Right lobe of liver (tissue), 4 donors: ENCODE data around the gene CYP51A1.

Source experiments
- POLR2A ChIP-seq: fragments of 450-650 bp; IDR thresholded peaks from one replicate; pipeline ENCODE4 v1.6.1; 2017; ENCODE audit warnings: antibody characterized with exemption, mild to moderate bottlenecking
- TF ChIP-seq, protein P1 (sequence below), 4 donors: fragments of 200-600 bp in 3 of 4; fragments of 450-650 bp in 1 of 4; IDR thresholded peaks; one replicate each; pipeline versions ENCODE4 v1.5.1 to v1.8.0; 2016 to 2022; ENCODE audit warnings: antibody characterized with exemption in 4 of 4, mild to moderate bottlenecking in 2 of 4
- donor health status: DM: no; HTN: no; CAD: no.
- donor health status: DM: no; HTN: no; CAD: no.
- donor health status: DM: no; HTN: yes; CAD: no.

DNA sequence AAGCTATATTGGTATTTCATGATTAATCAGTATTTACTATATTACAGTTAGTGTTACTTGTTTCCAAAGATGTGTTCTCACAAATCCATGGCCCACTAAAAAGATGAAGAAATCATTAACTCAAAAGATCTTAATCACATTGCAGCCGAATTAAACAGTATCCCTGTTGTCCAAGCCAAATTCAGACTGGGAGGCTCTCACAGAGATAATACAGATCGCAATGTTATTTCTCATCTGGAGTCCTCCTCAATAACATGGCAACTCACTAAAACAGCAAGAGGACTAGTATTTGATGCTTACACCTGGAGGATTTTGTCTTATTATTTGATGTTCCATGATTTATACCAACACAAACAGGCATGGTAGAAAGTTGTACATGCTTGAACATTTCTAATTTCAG lies 23.4 kb downstream of the CYP51A1 start:
- TF ChIP-seq POLR2A, result no peak
- TF ChIP-seq, protein P1, sequence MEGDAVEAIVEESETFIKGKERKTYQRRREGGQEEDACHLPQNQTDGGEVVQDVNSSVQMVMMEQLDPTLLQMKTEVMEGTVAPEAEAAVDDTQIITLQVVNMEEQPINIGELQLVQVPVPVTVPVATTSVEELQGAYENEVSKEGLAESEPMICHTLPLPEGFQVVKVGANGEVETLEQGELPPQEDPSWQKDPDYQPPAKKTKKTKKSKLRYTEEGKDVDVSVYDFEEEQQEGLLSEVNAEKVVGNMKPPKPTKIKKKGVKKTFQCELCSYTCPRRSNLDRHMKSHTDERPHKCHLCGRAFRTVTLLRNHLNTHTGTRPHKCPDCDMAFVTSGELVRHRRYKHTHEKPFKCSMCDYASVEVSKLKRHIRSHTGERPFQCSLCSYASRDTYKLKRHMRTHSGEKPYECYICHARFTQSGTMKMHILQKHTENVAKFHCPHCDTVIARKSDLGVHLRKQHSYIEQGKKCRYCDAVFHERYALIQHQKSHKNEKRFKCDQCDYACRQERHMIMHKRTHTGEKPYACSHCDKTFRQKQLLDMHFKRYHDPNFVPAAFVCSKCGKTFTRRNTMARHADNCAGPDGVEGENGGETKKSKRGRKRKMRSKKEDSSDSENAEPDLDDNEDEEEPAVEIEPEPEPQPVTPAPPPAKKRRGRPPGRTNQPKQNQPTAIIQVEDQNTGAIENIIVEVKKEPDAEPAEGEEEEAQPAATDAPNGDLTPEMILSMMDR (IDR thresholded peaks at IDR 0.05), result no peak
